GM19328 (cell line): Measurements from ENCODE around the gene CSDE1.
A peak's percentile ranks its signal among the peaks of the same experiment; 100 is the strongest.

ENCODE experiments used
- ATAC-seq: cut with Tn5 transposase; IDR thresholded peaks from one replicate; pipeline ENCODE4 v1.9.1; 2021; ENCODE audit warnings: mild to moderate bottlenecking, moderate library complexity; ENCODE audit not compliant: unreplicated experiment

Gene CSDE1

DNA sequence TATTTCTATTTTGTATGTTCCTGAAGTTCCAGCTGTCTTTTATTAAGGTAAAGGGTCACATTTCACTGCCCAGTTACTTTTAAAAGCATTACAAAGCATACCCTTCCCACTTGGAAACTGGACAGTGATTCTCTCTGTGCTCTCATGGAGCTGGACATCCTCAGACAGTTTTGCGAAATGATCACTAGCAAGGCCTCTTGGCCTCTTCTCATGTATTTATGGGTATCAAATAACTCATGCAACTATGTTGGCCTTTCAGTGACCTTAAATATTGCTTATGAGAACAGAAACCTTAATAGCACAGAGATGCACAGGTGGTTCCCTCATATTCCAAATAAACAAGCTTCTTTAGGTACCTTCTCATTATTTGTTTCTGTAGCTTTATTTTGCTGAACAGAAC lies 54.5 kb downstream of the CSDE1 start:
- ATAC-seq: no peak

DNA sequence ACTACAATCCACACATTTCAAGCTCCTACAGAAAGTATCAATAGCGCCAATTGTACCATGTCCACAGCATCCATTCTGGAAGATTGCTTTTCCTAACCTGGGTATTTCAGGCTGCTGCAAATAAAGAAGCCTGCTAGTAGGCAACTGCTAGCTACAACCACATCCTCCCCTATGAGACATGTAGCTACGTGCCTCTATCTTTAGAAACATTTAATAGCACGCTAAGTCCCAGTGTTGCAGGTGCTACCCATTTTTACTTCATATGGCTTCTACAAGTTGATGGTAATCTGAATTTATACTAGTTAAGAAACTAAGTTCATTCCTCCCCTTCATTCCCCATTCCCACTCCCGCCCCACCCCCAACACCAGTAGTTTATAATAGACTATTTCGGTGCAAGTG lies 55.0 kb downstream of the CSDE1 start:
- ATAC-seq: no peak

DNA sequence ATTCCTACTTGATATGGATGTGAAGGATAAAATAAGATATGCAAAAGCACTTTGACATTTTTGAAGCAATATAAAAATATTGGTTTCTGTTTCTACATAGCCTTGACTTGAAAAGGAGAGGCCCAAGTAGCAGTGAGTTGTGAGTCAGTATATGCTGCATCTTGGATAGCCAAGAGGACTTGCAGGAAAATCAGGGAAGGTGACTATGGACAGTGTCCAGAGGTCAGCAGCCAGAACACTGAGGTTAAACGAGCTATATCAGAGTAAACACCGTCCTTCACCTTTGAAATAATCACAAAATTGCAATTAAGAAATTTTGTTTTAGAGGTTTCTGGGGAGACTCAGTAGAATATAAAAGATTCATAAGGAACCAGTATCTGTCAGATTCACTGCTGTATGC lies 55.9 kb downstream of the CSDE1 start:
- ATAC-seq: no peak

GRCh38 chr1:114700036-114700600 lies 57.7 kb downstream of the CSDE1 start:
- ATAC-seq: no peak

DNA sequence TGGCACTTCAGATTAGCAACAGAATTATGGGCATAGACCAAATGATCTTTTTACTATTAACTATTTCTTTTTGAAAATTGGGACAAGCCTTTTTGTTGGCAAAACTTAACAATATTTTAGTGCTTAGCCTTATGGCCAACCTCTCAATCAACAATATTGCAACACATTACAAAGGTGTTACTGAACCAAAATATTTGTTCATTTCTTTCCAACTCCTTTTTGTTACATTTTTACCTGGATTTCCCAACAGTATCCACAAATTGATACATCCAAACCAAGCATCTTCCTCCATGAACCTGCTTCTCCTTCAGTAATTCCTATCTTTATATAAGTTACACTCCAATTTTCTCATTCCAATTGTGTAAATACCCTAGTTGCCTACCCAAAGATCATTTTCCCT lies 61.0 kb downstream of the CSDE1 start:
- ATAC-seq: no peak

GRCh38 chr1:114695430-114696058 lies 62.2 kb downstream of the CSDE1 start, which contains the start of gene AMPD1:
Gene AMPD1, minus strand, starts transcription at chr1:114695546. Its CDS starts 75 bp downstream, at chr1:114695471.
- ATAC-seq: no peak

- no peak for ATAC-seq
Observed at GRCh38 chr1:114694540-114695310, 63.1 kb downstream of the CSDE1 start.

DNA sequence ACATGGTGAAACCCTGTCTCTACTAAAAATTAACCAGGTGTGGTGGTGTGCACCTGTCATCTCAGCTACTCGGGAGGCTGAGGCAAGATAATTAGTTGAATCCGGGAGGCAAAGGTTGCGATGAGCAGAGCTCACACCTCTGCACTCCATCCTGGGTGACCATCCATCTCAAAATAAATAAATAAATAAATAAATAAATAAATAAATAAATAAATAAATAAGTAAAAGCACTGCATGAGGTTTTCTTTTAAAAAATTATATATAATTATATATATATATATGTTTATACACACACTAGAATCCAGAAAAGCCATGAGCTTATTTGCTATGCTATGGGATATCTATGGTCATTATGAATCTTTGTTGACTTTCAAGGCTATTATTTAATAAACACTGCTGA lies 64.8 kb downstream of the CSDE1 start:
- no peak for ATAC-seq

DNA sequence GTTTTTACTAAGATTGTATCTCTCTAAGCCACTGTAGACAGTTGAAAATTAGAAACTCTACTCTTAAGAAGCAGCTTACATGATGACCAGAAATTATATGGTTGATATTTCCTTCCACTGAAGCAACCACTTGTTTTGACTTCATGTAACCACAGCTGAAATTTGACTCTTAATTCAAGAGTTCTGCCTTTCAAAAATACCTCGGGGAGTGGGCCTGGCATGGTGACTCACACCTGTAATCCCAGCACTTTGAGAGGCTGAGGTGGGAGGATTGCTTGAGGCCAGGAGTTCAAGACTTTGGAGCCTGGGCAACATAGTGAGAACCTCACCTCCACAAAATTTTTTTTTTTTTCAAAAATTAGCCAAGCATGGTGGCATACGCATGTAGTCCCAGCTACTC lies 66.7 kb downstream of the CSDE1 start:
- ATAC-seq: no peak

DNA sequence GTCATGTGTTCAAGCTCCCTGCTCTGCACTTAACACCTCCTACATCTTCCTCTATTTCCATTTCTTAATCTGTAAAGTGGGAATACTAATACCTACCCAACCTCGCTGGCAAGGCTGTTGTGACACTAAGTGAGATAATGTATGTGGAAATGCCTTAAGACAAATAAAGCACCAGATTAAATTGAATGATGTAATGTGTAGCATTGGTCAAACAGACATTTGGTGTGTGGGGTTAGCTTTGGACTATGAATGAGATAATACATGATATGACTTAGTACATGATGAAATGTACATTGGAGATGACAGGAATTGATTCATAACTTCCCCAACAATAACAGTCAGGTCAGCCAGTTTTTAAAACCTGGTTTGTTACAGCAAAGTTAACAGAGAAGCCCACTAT lies 67.6 kb downstream of the CSDE1 start:
- ATAC-seq: no peak

GRCh38 chr1:114688526-114688925 lies 69.3 kb downstream of the CSDE1 start:
- ATAC-seq: no peak

DNA sequence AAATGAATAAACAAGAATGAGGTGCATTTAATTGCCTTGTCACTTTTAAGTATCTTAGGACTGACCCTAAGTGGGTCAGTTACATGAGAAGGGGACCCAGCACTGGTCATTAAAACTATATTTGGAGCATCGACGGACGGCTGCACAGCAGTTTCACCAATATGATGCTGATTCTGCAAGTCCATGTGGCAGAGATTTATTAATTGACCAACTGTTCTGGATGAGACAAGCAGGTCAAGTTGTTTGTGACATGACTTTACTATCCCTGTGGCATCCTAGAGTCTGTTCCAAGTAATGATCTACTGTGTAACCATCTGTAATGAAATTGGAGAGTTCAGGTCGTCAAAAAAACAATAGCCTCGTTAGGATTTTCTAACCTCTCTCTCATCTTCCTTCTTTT lies 71.9 kb downstream of the CSDE1 start:
- no peak for ATAC-seq

DNA sequence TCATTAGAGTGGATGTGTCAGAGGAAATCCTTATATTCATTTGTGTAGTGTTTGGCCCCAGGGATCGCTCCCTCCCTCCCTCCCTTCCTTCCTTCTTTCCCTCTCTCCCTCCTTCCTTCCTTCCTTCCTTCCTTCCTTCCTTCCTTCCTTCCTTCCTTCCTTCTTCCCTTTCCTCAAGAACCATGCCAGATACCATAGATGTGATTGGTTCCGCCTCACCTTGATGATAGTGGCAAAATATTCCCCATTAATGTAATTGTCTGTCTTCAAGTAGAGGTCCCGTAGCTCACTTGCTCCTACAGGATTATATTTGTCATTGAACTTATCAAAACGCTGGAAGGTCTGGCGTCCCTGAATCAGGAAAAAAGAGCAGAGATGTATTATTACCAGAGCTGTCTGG lies 80.1 kb downstream of the CSDE1 start:
- ATAC-seq: no peak

DNA sequence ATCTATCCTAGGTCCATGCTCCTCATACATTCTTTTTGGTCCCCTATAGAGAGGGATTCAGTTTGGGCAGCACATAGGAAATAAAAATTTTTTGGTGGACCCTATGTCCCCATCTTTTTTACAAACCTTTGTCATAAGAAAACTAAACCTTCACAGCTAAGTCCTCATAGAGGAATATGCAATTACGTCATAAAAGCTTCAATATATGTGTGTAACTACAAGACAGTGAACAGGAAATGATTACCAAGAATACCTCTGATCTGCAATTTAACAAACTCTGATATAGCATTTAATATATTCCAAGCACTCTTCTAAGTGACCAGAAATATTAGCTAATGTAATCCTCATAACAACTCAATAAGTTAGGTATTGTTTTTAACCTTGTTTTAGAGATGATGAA lies 81.7 kb downstream of the CSDE1 start:
- ATAC-seq: no peak

DNA sequence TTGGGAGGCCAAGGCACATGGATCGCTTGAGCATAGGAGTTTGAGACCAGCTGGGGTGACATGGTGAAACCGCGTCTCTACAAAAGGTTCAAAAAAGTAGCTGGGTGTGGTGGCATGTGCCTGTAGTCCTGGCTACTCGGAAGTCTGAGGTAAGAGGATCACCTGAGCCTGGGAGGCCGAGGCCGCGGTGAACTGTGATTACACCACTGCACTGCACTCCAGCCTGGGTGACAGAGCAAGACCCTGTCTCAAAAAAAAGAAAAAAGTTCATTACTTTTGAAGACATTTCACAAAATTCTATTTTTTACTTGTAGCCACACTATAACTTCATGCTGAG lies 85.9 kb downstream of the CSDE1 start:
- ATAC-seq: no peak

GRCh38 chr1:114671011-114671938 lies 86.5 kb downstream of the CSDE1 start:
- no peak for ATAC-seq

- peak; percentile 99 for ATAC-seq
Observed at GRCh38 chr1:114670083-114671010, 87.4 kb downstream of the CSDE1 start.

- ATAC-seq: peak; percentile 53
Observed at GRCh38 chr1:114669562-114670082, 88.2 kb downstream of the CSDE1 start, which contains the start of gene DENND2C. Gene DENND2C, minus strand, starts transcription at chr1:114670049. Its CDS starts 44,065 bp downstream, at chr1:114625984.

- ATAC-seq: no peak
Observed at GRCh38 chr1:114668784-114669561, 88.8 kb downstream of the CSDE1 start.
